K562 (cell line): ENCODE data around the gene CLNK. TPM values are rescaled to one million over a fixed set of nuclear protein-coding genes. Genes with fewer than 3 reads are reported as not detected.

Experiments used
- ATAC-seq: fragments of 200-7000 bp; cut with Tn5 transposase; 3 replicates; pipeline ENCODE4 v1.9.1; 2020; ENCODE audit warnings: moderate library complexity
- BruUV-seq: library from RNA; stranded (reverse); fragments of 400-500 nt; replicated peaks from 2 replicates; lab custom pipeline; 2021; lab: Mats Ljungman, UMichigan
- CTCF ChIA-PET: fragments of 300-600 bp; formaldehyde crosslinking; extraction: SDS; loops from one replicate; lab custom pipeline; 2021; ENCODE audit warnings: low intra/inter-chr PET ratio; lab: Yijun Ruan, JAX
- POLR2A ChIA-PET: fragments of 300-600, 350-650 bp; sonication (Branson Sonifier 250); formaldehyde crosslinking; extraction: SDS; loops from one replicate; lab custom pipeline; 2021; ENCODE audit warnings: antibody characterized with exemption, inconsistent platforms; lab: Yijun Ruan, JAX
- DNase-seq, 4 experiments: peaks; one replicate each; pipeline versions ENCODE4 v3.0.0 to v3.0.0-alpha.2; 2011 to 2018; ENCODE audit warnings: low spot score in 3 of 4, mixed read lengths in 3 of 4; ENCODE audit errors: extremely low read depth in 1 of 4
- FAIRE-seq: peaks from 2 replicates; lab custom pipeline; 2011; peaks lifted over from hg19 to GRCh38; lab: Jason Lieb, UNC
- H2AFZ ChIP-seq: 2 replicates; pipeline ENCODE4 v1.6.0; 2011; ENCODE audit warnings: low read depth, low read length, control low read depth, inconsistent platforms
- H3K27ac ChIP-seq: fragments of 200-600 bp; 3 replicates; pipeline ENCODE4 v1.8.0; 2011; ENCODE audit warnings: low read depth, mild to moderate bottlenecking, control low read depth, inconsistent platforms, low read length, moderate library complexity, mixed read lengths; ENCODE audit errors: extremely low read depth
- H3K27me3 ChIP-seq, 2 experiments: fragments of 300-600 bp in 1 of 2; 2 replicates in 1 of 2; 3 replicates in 1 of 2; pipeline versions ENCODE4 v1.6.0 to v1.8.0; 2011; ENCODE audit warnings: inconsistent platforms in 2 of 2, low read length in 2 of 2, mild to moderate bottlenecking in 1 of 2, mixed read lengths in 1 of 2, moderate library complexity in 1 of 2; ENCODE audit not compliant: control insufficient read depth in 2 of 2, insufficient read depth in 2 of 2
- H3K36me3 ChIP-seq: fragments of 300-600 bp; 3 replicates; pipeline ENCODE4 v1.8.0; 2011; ENCODE audit warnings: mild to moderate bottlenecking, low read length, inconsistent platforms; ENCODE audit not compliant: control insufficient read depth, insufficient read depth
- H3K4me1 ChIP-seq, 2 experiments: fragments of 200-600 bp in 1 of 2; replicated peaks in 1 of 2; 2 replicates in 1 of 2; 3 replicates in 1 of 2; pipeline versions ENCODE4 v1.5.1 to v1.8.0; 2011; ENCODE audit warnings: inconsistent platforms in 2 of 2, low read length in 2 of 2, mild to moderate bottlenecking in 1 of 2, mixed read lengths in 1 of 2, moderate library complexity in 1 of 2; ENCODE audit not compliant: control insufficient read depth in 2 of 2, insufficient read depth in 2 of 2
- H3K4me2 ChIP-seq: 2 replicates; pipeline ENCODE4 v1.6.1; 2011; ENCODE audit warnings: low read length, control low read depth, inconsistent platforms, mixed read lengths; ENCODE audit not compliant: insufficient read depth
- H3K4me3 ChIP-seq: fragments of 200-600 bp; sonication (generic), shearing (Covaris generic); 2 replicates; pipeline ENCODE4 v1.5.1; 2016; ENCODE audit warnings: control low read depth, inconsistent platforms
- H3K79me2 ChIP-seq: fragments of 200-600 bp; 3 replicates; pipeline ENCODE4 v1.8.0; 2011; ENCODE audit warnings: low read length, inconsistent platforms; ENCODE audit not compliant: control insufficient read depth, insufficient read depth
- H3K9ac ChIP-seq, 2 experiments: 2 replicates each; pipeline versions ENCODE4 v1.6.0 to v1.6.1; 2011; ENCODE audit warnings: low read depth in 2 of 2, low read length in 2 of 2, control low read depth in 1 of 2, inconsistent platforms in 1 of 2, mild to moderate bottlenecking in 1 of 2, mixed read lengths in 1 of 2; ENCODE audit not compliant: insufficient read depth in 1 of 2
- H3K9me1 ChIP-seq: one replicate; pipeline ENCODE4 v1.6.0; 2011; ENCODE audit warnings: inconsistent platforms, mild to moderate bottlenecking, low read length, moderate library complexity; ENCODE audit not compliant: control insufficient read depth, insufficient read depth
- H3K9me3 ChIP-seq: replicated peaks from 2 replicates; pipeline ENCODE4 v1.5.1; 2011; ENCODE audit warnings: low read depth, low read length, inconsistent platforms; ENCODE audit not compliant: control insufficient read depth, insufficient read depth
- H4K20me1 ChIP-seq: replicated peaks from 2 replicates; pipeline ENCODE4 v1.6.1; 2011; ENCODE audit warnings: low read length, inconsistent platforms, mixed read lengths; ENCODE audit not compliant: control insufficient read depth, insufficient read depth
- BRD4 ChIP-seq: fragments of 200-600 bp; sonication (generic); IDR thresholded peaks from 2 replicates; pipeline ENCODE4 v1.6.1; 2017; ENCODE audit warnings: inconsistent platforms
- NR2F6 ChIP-seq: fragments of 450-650 bp; formaldehyde crosslinking; IDR thresholded peaks from 2 replicates; pipeline ENCODE4 v1.4.0; 2020; ENCODE audit warnings: mild to moderate bottlenecking
- PRMT5 ChIP-seq: sonication (generic); formaldehyde crosslinking; IDR thresholded peaks from 2 replicates; pipeline ENCODE4 v1.5.0; 2020; ENCODE audit warnings: missing genetic modification reagents
- RBM14 ChIP-seq: fragments of 200-400 bp; formaldehyde crosslinking; IDR thresholded peaks from 2 replicates; pipeline ENCODE4 v1.6.1; 2018; ENCODE audit warnings: low read depth, mild to moderate bottlenecking, low read length, moderate library complexity, borderline replicate concordance; ENCODE audit not compliant: insufficient read depth
- RFX7 ChIP-seq: fragments of 250-450 bp; sonication (Bioruptor Pico); IDR thresholded peaks from 2 replicates; pipeline ENCODE4 v1.5.1; 2021; ENCODE audit warnings: mild to moderate bottlenecking
- TARDBP ChIP-seq: fragments of 450-650 bp; IDR thresholded peaks from 2 replicates; pipeline ENCODE4 v1.6.1; 2016
- WGBS: fragments of 100-300 bp; shearing (Covaris generic); methylation state at CpG from one replicate; pipeline ENCODE4 v1.1.6; 2016; ENCODE audit warnings: low coverage, mixed read lengths; ENCODE audit not compliant: insufficient coverage; ENCODE audit errors: missing lambda C conversion rate; 5-methylcytosine and 5-hydroxymethylcytosine counted together
- in situ Hi-C: fragments of 300-500 bp; cut with MboI; formaldehyde crosslinking; loops from 4 replicates; pipeline ENCODE4 v1.15.0; 2018; ENCODE audit warnings: inconsistent platforms, mixed read lengths
- intact Hi-C: fragments of 100-400 bp; cut with micrococcal nuclease; formaldehyde crosslinking; loops from 2 replicates; pipeline ENCODE4 v1.14.2; 2022
- polyA plus RNA-seq, 8 experiments: library from polyadenylated mRNA; depleted of rRNA in 4 of 8; stranded (reverse) in 5 of 8; unstranded in 3 of 8; fragments of >200 nt; fragmentation: Nextera tagmentation in 2 of 8; fragmentation: Illumina TruSeq in 1 of 8; extraction: Ambion mirVana in 2 of 8; extraction: Trizol in 1 of 8; gene quantifications; 2 replicates each; pipeline versions ENCODE4 v1.2.1 to v1.2.3, GENCODE V29; 2011 to 2014; ENCODE audit warnings: inconsistent platforms in 1 of 8, missing spikeins in 1 of 8
- total RNA-seq, 7 experiments: library from RNA; depleted of rRNA in 6 of 7; stranded (reverse); fragments of >200 nt in 6 of 7; fragmentation: Illumina TruSeq in 2 of 7; extraction: Trizol in 2 of 7; gene quantifications; 2 replicates each; pipeline versions ENCODE4 v1.2.1 to v1.2.3, GENCODE V29; 2011 to 2021; ENCODE audit warnings: low replicate concordance in 1 of 7
- TF ChIP-seq, protein P1 (sequence below), 2 experiments: fragments of 450-650 bp in 1 of 2; sonication (generic) in 1 of 2; formaldehyde crosslinking in 1 of 2; IDR thresholded peaks in 1 of 2; conservative IDR thresholded peaks in 1 of 2; 2 replicates each; pipeline versions ENCODE4 v1.6.1 to v1.8.1; 2016 to 2023; ENCODE audit warnings: mild to moderate bottlenecking in 2 of 2, moderate library complexity in 2 of 2, inconsistent platforms in 1 of 2, missing genetic modification reagents in 1 of 2

CLNK gene
- total and polyA plus RNA-seq, 9 of the 15 experiments (the other 6 are each of a cell fraction or from before 2014, with no cell fraction given): not detected

DNA sequence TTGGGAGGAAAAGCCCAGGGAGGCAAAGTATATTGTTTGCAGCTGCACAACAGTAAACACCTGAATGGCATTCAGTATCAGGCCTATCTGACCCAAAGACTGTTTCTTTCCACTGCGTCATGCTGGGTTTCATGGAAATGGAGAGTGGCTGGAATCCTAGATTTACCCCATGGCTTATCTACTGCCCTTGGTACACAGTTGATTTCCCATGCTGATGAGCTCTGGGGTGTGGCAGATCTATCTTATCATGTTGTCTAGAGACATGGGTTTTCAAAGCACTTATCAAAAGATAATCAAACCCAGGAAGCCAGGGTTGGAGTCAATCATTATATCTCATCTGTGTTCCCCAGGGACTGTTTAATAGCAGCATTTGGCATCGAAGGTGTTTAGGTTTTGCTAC lies 72.1 kb downstream of the CLNK start:
- CTCF ChIA-PET: no interaction called here
- H3K79me2 ChIP-seq: no peaks in the 10 kb centered on the region
- no peaks in the 10 kb centered on the region for H3K27me3 ChIP-seq
- no peak for TF ChIP-seq NR2F6 (CRISPR knock-in tag)
- TF ChIP-seq RBM14: no peak
- TF ChIP-seq PRMT5: no peak
- no peak for TF ChIP-seq BRD4
- TF ChIP-seq RFX7: no peak
- no peak for TF ChIP-seq TARDBP
- TF ChIP-seq, protein P1, sequence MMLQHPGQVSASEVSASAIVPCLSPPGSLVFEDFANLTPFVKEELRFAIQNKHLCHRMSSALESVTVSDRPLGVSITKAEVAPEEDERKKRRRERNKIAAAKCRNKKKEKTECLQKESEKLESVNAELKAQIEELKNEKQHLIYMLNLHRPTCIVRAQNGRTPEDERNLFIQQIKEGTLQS (IDR thresholded peaks at IDR 0.05): no peak
- TF ChIP-seq, protein P1 (CRISPR knock-in tag; conservative IDR thresholded peaks at IDR 0.05): no peak
- H3K4me2 ChIP-seq: no peak overlapping the region
- H3K36me3 ChIP-seq: no peaks in the 10 kb centered on the region
- no TSS peak for BruUV-seq
- 0% methylated on average over 2 of the region's 2 CpGs for WGBS
- no peaks in the 10 kb centered on the region for H3K9me3 ChIP-seq
- H3K4me1 ChIP-seq: no peaks in the 10 kb centered on the region
- H3K9me1 ChIP-seq: no peaks in the 10 kb centered on the region
- ATAC-seq (no peak), DNase-seq (no peak), FAIRE-seq (no peak)
- POLR2A ChIA-PET: interaction anchor here (0.7 to 1.5 kb wide), 2 partner anchors 29 to 174 kb away, joined by 3 read pairs; no protein-coding TSS in a partner anchor
- H4K20me1 ChIP-seq: no peaks in the 10 kb centered on the region
- H3K4me3 ChIP-seq: no peak overlapping the region
- in situ Hi-C loops (no loop called here), intact Hi-C loops (no loop called here)
- H3K27ac ChIP-seq: no peak overlapping the region
- no peak overlapping the region for H3K9ac ChIP-seq
- no peak overlapping the region for H2AFZ ChIP-seq
